ENCODE measurements around the gene ICAM4.
"Not testable (repeated sequence)": the region's sequence is repeated elsewhere in the genome, so short reads cannot be mapped to it uniquely, and the experiment has no call there.

Gene ICAM4

DNA sequence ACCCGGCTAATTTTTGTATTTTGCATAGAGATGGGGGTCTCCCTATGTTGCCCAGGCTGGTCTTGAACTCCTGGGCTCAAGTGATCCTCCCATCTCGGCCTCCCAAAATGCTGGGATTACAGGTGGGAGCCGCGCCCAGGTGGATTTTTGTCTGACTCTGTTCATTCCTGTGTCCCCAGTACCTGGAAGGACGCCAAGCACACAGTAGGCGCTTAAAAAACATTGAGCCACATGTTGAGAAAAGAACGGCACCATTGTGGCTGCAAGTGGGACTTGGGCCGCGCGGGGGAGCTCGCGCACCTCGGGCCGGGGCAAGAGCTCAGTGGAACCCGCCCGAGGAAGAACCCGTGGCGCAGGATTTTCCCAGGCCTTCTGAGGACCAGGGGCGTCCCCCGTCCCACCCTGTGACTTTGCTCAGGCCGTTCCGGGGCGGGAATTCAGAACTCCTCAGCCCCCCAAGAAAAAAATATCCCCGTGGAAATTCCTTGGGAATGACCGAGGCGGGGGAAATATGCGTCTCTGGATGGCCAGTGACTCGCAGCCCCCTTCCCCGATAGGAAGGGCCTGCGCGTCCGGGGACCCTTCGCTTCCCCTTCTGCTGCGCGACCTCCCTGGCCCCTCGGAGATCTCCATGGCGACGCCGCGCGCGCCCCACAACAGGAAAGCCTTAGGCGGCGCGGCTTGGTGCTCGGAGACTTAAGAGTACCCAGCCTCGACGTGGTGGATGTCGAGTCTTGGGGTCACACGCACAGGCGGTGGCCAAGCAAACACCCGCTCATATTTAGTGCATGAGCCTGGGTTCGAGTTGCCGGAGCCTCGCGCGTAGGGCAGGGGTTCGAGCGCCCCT, 17.2 kb upstream of the ICAM4 start:
- DNase-seq = no peak

- DNase-seq = no peak
These were observed 16.6 kb upstream of the ICAM4 start for GRCh38 chr19:10270180-10270615.

DNA sequence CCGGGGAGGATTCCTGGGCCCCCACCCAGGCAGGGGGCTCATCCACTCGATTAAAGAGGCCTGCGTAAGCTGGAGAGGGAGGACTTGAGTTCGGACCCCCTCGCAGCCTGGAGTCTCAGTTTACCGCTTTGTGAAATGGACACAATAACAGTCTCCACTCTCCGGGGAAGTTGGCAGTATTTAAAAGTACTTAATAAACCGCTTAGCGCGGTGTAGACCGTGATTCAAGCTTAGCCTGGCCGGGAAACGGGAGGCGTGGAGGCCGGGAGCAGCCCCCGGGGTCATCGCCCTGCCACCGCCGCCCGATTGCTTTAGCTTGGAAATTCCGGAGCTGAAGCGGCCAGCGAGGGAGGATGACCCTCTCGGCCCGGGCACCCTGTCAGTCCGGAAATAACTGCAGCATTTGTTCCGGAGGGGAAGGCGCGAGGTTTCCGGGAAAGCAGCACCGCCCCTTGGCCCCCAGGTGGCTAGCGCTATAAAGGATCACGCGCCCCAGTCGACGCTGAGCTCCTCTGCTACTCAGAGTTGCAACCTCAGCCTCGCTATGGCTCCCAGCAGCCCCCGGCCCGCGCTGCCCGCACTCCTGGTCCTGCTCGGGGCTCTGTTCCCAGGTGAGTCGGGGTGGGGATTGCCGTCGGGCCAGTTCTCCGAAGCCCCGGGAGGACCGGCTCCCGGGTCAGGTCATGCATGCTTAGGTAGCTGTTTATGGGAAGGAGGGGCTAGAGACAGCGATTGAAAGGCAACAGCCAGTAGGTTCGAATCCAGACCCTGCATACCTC, 15.9 kb upstream of the ICAM4 start, which contains the start of gene ICAM1:
Gene ICAM1 (plus strand): TSS at position 505 of the 779 bp plus-strand sequence. CDS start 40 bp downstream, at position 545.
- no peak for DNase-seq

DNA sequence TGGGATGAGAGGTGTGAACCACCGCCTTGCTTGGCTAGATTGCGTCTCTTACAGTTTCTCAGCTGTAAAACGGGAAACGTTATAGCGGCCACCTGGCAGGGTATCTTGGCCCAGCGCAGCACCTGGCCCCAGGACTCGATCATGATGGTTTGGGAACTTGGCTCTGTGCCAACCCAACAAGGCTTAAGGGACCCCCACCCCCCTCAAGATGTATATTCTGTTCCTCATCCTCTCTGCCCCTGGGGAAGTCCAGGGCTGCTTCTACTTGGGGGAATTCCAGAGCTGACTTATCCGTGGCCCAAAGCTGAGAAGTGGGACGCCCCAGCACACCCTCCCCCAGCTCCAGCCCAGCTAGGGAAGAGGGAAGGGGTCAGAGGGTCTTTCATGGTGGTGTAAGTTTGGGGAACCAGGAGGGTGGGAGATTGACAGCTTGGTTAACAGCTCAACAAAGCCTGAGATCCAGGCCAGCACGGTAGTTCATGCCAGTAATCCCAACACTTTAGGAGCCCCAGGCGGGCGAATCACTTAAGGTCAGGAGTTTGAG, 15.1 kb upstream of the ICAM4 start:
- no peak for DNase-seq

- DNase-seq = no peak
These were observed 12.2 kb upstream of the ICAM4 start for GRCh38 chr19:10274589-10274988.

DNA sequence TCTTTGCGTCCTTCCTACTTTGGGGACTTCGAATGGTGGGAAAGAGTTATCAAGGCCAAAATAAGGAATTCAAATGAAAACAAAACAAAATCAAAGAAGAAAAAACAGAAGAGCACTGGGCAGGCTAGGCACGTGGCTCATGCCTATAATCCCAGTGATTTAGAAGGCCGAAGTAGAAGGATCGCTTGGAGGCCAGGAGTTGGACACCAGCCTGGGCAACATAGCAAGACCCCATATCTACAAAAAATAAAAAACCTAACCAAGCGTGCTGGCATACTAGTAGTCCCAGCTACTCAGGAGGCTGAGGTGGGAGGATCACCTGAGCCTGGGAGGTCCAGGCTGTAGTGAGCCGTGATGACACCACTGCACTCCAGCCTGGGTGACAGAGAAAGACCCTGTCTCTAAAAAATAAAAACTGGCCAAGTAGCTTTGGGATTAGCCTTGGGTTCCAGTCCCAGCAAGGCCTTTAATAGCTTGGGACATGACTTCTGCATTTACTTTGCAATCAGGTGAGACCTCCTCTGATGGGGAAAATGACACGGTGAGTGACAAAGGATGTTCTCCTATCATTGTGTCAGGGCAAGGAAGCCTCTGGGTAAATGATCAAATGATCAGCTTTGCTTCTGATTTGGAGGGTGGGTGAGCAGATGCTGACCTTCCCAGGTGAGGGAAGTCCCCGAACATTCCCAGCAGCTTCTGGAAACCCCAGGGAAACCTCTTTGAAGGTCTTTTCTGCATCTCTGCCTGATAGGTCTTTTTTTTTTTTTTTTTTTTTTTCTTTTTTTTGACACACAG, 8.8 kb upstream of the ICAM4 start:
- DNase-seq = no peak

- DNase-seq = no peak
These were observed 7.8 kb upstream of the ICAM4 start for GRCh38 chr19:10278935-10279334.

- DNase-seq = no peak
These were observed 6.9 kb upstream of the ICAM4 start for GRCh38 chr19:10279737-10280442.

DNA sequence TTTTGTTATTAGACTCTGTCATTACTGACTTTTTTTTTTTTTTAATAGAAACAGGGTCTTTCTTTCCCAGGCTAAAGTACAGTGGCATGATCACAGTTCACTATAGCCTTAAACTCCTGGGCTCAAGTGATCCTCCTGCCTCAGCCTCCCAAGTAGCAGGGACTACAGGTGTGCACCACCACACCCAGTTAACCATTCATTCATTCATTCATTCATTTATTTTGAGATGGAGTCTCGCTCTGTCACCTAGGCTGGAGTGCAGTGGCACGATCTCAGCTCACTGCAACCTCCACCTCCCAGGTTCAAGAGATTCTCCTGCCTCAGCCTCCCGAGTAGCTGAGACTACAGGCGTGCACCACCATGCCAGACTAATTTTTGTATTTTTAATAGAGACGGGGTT, 4.7 kb upstream of the ICAM4 start:
- not testable (repeated sequence) for DNase-seq

GRCh38 chr19:10283301-10284064, 3.3 kb upstream of the ICAM4 start:
- no peak for DNase-seq

GRCh38 chr19:10284065-10284959, 2.4 kb upstream of the ICAM4 start:
- no peak for DNase-seq

DNA sequence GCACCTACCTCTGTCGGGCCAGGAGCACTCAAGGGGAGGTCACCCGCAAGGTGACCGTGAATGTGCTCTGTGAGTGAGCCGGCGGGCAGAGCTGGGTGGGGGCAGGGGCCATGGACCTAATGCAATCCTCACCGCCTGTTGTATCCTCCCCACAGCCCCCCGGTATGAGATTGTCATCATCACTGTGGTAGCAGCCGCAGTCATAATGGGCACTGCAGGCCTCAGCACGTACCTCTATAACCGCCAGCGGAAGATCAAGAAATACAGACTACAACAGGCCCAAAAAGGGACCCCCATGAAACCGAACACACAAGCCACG, 1.8 kb upstream of the ICAM4 start:
- DNase-seq = no peak

DNA sequence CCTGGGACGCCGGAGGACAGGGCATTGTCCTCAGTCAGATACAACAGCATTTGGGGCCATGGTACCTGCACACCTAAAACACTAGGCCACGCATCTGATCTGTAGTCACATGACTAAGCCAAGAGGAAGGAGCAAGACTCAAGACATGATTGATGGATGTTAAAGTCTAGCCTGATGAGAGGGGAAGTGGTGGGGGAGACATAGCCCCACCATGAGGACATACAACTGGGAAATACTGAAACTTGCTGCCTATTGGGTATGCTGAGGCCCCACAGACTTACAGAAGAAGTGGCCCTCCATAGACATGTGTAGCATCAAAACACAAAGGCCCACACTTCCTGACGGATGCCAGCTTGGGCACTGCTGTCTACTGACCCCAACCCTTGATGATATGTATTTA, 1.4 kb upstream of the ICAM4 start:
- DNase-seq = no peak

DNA sequence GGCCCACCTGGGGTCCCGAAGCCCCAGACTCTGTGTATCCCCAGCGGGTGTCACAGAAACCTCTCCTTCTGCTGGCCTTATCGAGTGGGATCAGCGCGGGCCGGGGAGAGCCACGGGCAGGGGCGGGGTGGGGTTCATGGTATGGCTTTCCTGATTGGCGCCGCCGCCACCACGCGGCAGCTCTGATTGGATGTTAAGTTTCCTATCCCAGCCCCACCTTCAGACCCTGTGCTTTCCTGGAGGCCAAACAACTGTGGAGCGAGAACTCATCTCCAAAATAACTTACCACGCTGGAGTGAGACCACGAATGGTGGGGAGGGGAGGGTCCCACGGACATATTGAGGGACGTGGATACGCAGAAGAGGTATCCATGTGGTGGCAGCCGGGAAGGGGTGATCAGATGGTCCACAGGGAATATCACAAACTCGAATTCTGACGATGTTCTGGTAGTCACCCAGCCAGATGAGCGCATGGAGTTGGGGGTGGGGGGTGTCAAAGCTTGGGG, 2.0 kb downstream of the ICAM4 start:
- DNase-seq = no peak

DNA sequence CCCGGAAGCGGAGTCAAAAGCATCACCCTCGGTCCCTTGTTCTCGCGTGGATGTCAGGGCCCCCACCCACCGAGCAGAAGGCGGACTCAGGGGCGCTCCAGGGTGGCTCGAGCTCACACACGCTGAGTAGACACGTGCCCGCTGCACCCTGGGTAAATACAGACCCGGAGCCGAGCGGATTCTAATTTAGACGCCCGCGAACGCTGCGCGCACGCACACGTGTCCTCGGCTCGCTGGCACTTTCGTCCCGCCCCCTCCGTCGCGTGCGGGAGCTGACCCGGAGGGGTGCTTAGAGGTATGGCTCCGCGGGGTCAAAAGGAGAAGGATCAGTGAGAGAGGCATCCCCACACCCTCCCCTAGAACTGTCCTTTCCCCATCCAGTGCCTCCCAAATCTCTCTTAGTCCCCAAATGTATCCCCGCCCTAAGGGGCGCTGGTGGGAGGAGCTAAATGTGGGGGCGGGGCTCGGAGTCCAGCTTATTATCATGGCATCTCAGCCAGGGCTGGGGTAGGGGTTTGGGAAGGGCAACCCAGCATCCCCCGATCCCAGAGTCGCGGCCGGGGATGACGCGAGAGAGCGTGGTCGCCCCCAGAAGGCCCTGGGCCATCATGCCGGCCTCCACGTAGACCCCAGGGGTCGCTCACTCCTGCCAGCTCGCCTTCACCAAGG, 2.5 kb downstream of the ICAM4 start:
- DNase-seq = no peak

DNA sequence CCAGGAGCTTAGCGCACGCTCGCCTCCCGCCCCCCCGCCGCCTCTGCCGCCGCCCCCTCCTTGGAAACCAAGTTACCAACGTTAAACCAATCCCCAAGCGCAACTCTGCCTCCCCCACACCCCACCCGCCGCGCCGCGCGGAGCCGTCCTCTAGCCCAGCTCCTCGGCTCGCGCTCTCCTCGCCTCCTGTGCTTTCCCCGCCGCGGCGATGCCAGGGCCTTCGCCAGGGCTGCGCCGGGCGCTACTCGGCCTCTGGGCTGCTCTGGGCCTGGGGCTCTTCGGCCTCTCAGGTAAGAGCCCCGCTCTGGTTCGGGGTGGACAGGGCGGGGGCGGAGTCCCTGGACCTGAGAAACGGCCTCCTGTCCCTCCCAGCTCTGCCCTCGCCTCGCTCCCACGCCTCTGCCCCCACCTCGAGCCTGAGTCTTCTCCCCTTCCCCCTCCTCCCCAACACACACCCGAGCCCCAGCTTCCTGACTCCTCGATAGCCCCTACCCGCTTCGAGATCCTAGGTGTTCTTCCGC, 3.1 kb downstream of the ICAM4 start, which contains the start of gene ICAM5:
Gene ICAM5 (plus strand): TSS at position 117 of the 521 bp plus-strand sequence. CDS start 92 bp downstream, at position 209.
- DNase-seq = no peak

DNA sequence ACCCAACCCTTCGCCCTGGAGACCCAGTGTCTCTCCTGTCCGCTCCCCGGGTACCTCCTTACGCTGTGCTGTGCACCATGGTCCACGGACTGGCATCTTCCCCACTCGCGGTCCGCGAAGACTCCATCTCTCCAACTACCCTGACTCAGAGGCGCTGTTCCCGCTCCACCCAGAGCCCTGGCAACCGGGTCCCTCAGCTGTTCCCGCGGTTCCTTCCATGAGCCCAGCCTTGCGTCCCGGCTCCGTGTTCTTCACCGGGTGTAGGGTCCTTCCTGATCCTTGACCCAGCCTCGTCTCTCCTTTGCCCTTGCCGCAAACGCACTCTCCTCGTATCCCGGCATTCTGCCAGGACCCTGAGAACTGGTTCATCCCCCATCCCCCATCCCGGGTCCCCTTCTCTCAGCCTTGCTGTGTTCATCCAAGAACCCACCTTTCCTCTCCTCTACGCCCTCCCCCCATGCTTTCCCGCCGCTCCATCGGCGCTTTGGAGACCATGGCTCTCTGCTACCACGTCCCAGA, 3.7 kb downstream of the ICAM4 start:
- no peak for DNase-seq

- DNase-seq = no peak
These were observed 4.3 kb downstream of the ICAM4 start for GRCh38 chr19:10290876-10291553.
